DMS 273 (cell line): Measurements from ENCODE around the gene FXYD7.
"Not testable (repeated sequence)": the region's sequence is repeated elsewhere in the genome, so short reads cannot be mapped to it uniquely, and the experiment has no call there.

Experiments
- DNase-seq: peaks from one replicate; lab custom pipeline; 2025; ENCODE audit not compliant: unreplicated experiment; lab: John Stamatoyannopoulos, UW

Gene FXYD7

DNA sequence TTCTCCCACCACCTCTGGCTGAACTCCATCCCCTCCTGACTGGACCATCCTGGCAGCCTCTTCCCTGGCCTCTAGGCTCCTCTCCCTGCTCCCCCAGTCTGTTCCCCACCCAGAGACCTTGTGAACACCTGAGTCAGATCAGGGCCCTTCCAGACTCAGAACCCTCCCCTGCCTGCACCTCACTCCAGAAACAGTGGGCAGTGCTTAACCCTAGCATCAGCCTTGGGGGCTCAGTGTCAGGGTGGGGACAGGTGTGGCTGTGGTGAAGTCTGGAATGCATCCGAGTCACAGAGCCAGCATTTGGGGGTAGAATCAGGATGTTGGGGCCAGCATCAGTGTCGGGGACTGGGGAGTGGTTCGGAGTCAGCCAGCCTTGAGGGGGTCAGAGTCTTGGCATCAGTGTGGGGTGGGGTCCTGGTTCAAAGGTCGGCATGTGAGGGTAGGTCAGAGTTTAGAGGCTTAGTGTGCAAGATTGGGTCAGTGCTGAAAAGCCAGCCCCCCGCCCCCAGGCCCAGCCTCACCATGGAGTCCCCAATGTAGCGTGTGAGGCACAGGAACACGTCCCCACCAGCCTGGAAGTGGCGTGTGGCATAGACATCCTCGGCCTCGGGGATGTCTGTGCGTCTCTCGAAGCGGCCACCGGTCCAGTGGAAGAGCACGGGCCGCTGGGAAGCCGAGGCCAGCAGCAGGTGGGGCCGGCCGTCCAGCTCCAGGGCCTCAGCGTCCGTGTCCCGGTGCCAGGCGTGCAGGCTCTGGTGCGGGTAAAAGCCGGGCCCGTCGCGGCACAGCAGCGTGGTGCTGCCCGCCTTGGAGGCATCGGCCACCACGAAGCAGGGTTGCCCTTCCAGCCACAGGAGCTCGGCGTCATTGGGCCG lies 17.1 kb upstream of the FXYD7 start:
- no peak for DNase-seq

DNA sequence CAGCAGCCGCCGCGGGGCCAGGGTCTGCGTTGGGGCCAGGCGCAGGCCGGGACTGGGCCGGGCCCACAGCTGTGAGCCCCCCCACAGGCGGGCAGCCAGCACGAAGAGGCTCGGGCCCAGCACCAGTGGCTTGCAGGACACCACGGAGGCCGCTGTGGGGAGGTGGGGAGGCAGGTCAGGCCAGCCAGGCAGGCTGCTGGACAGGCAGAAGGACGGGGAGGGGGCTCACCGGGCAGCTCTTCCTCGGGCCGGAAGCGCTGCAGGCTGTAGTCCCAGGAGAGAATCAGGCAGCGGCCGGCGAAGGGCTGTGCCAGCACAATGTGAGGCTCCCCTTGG lies 16.5 kb upstream of the FXYD7 start:
- no peak for DNase-seq

DNA sequence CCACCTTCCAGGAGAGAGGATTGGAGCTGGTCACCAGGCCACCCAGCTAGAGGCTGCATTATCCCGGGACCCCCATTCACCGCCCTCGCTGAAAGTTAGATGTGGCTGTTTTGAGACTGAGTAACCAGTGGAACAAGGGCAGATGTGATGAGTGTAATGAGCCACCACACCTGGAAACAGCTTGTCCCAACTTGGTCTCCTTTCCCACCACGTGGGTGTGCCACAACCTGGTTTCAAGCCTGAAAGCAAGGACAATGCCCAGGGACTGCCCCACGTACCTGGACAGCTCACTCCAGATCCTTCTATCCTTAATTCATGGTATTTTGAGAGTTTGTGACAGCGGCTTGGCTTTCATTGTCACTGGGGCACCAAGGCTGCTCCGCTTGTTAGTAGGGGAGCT lies 15.2 kb upstream of the FXYD7 start:
- DNase-seq: no peak

DNA sequence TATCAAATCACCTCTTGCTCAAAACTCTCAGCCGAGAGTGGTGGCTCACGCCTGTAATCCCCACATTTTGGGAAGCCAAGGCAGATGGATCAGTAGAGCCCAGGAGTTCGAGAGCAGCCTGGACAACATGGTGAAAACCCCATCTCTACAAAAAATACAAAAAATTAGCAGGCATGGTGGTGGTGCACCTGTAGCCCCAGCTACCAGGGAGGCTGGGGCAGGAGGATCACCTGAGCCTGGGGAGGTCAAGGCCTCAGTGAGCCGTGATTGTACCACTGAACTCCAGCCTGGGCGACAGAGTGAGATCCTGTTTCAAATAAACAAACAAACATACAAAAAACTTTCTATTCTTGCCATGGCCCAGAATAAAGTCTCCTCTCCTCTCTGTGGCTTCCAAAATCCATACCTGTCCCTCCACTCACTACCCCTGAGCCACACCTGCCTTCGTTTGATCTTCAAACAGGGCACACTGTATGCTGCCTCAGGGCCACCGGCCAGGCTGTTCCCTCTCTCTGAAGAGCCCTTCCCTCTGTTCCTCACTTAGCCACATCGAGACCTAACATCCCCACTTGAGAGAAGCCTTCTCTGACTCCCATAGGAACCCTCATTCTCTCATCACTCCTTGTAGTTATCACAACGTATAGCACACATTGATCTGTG lies 14.5 kb upstream of the FXYD7 start:
- no peak for DNase-seq

DNA sequence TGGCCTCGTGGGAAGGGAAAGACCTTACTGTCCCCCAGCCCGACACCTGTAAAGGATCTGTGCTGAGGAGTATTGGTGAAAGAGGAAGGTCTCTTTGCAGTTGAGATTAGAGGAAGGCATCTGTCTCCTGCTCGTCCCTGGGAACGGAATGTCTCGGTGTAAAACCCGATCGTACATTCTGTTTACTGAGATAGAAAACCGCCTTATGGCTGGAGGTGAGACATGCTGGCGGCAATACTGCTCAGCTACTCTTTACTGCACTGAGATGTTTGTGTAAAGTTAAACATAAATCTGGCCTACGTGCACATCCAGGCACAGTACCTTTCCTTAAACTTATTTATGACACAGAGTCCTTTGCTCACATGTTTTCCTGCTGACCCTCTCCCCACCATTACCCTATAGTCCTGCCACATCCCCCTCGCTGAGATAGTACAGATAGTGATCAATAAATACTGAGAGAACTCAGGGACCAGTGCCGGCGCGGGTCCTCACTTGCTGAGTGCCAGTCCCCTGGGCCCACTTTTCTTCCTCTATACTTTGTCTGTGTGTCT lies 13.3 kb upstream of the FXYD7 start:
- DNase-seq: not testable (repeated sequence)

DNA sequence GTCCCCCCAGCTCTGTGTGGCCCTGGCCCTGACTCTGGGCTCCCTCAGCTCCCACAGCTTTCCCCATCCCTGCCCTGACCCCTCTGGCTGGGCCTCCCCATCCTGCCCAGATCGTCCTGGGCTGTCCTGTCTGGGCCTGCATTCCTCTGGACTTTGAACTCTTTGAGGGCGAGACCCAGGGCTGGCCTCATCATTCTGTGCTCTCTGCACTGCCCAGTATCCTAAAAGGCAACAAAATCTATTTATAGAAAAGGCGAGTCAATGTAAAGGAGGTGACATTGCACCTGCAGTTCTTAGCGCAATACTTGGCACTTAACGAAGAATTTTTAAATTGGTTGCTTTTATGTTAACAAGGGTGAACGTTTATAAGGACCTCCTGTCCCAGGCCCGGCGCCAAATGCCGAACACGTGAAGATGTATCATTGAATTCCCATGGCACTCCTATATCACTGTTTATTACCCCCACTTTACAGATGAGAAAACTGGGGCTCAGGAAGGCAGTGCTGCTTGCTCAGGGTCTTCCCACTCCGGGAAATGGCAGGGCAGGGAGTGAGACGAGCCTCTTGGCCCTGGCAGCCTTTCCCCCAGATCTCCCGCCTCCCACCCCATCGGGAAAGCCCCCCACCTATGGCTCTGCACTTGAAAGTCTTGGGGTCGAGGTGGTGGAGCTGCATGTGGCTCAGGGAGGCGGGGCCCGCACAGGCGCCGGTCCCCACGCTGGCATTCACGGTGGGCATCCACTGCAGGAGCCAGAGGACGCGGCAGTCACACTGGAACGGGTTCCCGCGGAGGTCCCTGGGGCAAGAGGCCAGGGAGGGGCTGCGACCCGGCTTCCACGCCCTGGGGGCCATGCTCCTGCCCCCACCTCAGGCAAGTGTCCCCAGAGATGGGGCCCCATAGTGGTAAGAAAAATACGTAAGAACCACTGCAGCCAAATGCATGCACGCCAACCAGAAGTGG lies 12.0 kb upstream of the FXYD7 start:
- DNase-seq: no peak

DNA sequence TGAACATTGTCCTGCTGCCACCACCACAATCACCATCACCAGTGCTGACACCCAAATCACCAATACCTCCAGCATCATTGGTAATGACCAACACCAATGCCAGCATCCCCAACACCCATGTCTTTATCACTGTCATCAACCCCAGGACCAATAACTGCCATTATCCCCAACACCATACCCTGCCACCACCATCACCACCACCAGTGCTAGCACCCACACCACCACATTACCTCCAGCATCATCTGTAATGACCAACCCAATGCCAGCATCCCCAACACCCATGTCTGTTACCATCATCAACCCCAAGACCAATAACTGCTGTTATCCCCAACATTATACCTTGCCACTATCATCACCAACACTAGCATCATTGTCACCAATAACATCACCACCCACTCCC lies 10.8 kb upstream of the FXYD7 start:
- no peak for DNase-seq

DNA sequence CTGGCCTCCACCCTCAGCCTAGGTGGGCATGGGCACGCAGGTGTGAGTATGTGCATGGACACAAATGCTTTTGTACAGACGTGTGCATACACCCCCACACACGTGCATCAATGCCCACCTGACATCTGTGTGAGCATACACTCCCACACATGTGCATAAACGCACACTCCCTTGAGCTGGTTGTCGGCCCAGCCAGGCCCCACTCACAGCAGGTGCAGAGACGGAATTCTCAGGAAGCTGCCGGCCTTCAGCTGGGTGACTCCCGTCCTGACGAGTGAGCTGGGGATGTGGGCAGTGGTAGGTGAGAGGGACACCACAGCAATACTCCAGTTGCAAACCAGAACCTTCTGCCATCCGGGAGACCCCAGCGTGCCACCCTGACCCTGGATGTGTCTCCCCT lies 9.2 kb upstream of the FXYD7 start:
- no peak for DNase-seq

DNA sequence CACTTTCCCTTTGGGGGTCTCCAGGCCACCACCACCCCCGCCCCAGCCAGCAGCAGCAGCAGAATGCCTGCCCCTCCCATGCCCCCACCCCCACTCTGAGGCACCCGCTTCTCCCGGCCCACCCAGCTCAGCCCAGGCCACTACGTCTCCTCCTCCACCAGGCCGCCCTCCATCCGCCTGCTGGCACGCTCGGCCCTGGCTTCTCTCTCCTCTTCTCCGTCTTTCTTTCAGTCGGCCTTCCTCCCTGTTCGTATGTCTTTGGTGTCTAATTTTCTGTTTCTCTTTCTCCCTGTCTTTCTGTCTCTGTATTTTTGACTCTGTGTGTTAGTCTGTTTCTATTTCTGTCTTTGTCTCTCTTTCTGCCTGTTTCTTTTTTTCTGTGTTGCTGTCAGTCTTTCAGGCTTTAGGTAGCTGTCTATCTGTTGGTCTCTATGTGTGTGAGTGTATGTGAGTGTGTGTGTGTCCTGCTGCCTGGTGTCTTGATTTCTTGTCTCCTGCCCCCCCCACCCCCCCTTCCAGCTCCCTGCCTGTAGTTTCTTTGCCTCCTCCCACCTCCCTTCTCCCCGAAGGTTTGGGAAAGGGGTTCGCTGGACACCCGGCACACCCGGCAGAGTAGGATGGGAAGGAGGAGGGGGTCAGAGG lies 8.3 kb upstream of the FXYD7 start, which contains the start of gene LGI4:
Gene LGI4, minus strand, starts transcription at position 459 of the 642 bp plus-strand sequence. Its CDS starts 379 bp downstream, at position 80.
- DNase-seq: no peak

DNA sequence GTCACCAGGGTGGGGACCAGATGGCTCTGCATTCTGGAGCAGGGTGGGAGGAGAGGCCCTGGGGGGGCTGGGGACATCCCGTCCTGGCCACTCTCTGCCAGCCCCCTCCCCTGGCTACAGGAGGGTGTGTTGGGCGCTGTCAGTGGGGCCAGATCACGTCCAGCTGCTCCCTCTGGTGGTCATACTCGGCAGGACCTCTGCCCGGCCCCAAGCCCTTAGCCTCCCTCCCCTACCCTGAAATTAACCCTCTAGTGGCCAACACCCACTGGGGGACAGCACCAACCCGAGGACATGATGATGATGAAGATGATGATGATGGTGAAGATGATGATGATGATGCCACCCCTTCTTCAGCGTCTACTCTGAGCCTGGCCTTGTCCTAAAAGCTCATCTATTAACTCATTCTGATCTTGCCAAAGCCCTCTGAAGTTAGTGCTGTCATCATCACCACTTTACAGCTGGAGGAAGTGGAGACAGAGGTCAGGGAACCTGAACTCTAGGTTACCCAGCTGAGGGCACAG lies 7.6 kb upstream of the FXYD7 start:
- peak; percentile 89 for DNase-seq

DNA sequence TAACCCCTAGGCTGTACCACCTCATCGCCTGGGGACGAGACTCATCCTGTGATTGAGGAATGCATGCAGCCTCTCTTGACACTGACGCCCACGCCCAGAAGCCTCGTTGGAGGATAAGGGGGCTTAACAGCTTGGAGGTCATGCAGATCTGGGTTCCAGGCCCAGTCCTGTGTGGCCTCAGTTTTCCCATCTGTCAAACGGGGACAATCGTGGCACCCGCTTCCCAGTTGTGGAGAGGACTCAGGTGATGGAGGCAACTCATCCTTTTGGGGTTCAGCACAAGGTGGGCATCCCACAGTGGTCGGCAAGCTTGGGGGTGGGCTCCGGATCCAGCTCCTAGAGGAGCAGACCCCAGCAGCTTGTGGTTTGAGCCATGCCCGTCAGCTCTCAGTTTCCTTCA lies 6.8 kb upstream of the FXYD7 start:
- DNase-seq: no peak

DNA sequence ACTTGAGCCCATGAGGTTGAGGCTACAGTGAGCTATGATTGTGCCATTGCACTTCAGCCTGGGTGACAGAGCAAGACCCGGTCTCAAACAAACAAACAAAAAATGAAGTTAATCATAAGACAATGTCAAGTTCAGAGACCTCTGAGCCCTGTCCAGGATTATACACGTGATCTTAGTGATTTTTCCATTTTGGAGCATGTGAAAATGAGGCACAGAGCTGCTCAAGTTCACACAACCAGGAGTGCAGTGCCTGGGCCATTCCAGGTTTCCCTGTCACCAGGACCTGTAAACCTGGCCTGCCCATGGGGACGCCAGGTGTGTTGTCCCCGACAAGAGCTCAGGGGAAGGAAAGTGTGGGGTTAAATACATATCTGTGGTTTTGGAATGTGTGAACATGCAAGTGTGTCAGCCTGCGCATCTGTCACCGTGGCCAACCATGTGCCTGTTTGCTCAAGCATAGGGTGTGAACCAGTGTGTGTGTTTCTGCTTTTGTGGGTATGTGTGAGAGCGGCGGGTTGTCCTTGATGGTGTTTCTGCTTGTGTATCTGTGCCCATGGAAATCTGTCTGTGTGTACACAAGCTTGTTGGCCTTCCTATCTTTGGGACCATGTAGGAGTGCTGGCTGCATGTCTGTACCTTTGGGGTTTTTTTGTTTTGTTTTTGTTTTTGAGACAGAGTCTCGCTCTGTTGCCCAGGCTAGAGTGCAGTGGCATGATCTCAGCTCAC lies 5.9 kb upstream of the FXYD7 start:
- DNase-seq: no peak

DNA sequence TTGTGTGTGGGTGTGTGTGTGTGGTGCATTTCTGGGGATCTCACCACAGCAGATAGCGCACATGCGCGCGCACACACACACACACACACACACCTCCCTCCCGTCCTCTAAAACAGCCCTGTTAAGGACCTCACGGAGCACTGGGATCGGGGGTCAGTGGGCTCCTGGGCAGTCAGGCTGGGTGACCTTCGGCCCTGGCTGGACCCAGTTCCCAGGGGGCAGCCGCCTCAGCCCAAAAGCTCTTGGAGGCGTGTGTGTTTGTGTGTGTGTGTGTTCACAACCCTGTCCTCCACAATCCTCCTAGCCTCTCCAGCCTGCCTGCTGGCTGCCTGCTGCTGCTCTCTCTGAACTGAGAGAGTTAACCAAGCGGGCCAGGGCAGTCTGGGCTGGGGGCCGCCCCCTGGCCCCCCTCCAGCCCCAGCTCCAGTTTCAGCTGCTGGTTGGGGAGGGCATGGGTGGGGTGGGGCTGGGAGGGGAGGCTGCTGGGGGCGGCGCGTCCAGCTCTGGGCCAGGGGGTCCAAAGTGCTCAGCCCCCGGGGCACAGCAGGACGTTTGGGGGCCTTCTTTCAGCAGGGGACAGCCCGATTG lies 4.7 kb upstream of the FXYD7 start, which contains the start of gene FXYD1:
Gene FXYD1, plus strand, starts transcription at position 520 of the 588 bp plus-strand sequence. CDS start 1,256 bp downstream, outside the sequence.
- peak; percentile 54 for DNase-seq

DNA sequence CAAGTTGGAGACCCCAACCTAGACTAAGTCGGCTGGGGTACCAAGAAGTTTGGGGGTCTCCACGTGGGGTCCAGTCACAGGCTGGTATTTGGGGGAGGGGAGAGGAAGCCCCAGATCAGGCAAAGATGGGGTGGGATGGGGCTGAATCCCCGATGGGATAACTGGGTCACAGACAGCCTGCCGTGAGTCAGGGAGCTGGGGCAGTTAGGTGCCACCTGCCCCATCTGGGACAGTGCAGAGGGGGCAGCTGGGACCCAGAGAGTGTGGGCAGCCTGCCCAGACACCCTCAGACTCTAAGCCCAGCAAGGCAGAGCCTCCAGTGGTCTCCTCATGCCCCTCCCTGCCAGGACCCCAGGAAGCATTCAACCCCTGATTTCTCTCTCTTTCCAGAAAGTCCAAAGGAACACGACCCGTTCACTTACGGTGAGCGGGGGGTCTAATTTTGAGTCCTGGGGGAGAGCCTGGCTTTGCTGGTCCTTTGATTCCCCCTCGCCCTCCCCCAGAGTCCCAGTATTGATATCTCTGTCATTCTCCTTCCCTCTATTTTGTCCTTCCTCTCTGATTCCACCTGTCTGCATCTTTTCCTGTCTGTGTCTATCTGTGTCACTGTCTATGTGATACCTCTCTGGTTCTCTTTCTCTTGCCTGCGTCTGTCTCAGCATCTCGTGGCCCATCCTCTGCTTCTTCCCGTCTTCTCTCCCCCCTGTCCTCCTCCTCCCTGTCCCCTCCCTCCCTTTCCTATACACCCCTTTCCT lies 2.7 kb upstream of the FXYD7 start:
- peak; percentile 37 for DNase-seq

DNA sequence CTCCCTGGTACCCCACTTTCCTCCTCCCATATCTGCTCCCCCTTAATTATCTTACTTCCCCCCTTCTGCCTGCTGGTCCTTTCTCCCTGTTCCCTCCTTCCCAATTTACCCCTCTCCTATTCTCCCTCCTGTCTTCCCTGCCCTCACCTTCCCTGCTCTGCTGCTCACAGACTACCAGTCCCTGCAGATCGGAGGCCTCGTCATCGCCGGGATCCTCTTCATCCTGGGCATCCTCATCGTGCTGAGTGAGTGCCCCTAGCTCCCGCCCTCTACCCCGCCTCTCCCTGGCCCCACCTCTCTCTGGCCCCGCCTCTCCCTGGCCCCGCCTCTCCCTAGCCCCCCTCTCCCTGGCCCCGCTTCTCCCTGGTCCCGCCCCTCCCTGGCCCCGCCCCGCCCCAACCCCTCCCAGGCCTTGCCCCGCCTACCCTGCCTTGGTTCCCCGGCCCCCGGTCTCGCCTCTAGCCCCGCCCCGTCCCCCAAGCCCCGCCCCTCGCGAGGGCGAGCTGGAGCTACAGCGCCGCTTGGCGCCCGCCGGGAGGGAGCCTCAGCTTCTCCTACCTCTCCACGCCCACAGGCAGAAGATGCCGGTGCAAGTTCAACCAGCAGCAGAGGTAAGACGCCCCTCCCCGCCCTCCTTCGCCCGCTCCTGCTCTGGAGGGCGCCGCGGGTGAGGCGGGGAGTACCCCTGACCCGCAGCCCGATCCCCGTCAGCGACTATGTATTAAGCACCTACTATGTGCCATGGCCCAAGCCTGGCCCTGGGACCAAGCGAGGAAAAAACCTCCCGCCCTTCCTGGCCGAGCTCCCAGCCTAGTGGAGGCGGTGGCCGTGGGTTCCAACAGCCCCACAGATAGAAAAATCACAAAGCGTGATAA lies 1.9 kb upstream of the FXYD7 start:
- DNase-seq: peak; percentile 93

DNA sequence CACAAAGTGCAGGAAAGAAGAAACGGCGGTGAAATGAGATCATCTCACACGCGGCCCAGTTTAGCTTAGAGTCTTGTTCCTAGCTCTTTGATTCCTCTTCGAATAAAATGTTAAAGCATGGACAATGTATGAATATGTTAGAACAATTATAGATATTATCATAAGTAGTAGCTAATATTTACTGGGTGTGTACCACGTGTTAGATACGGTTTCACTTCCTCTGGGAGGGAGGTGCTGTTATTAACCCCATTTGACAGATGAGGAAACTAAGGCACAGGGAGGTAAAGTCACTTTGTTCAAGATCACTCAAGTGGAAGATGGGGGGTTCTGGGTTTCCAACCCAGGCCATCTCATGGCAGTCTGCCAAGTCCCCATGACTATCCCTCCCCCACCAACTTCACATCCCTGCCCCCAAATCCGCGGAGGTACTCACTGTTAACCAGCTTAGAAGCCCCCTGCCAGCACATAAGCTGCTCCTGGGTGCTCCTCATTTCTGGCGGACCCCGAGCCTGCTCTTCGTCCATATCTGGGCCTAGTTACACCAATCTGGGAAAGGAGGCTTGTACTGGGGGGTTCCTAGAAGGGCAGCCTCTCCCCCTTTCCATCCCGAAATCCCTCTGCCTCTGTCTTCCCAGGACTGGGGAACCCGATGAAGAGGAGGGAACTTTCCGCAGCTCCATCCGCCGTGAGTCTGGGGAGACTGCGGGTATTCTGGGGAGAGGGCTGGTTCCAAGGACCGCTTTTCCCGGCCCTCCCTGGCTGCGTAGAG lies 1.0 kb upstream of the FXYD7 start:
- DNase-seq: peak; percentile 59
